Hypothalamus (tissue), 51 donors: Measurements from ENCODE around the gene SLC9A3.
"Not testable (repeated sequence)": the region's sequence is repeated elsewhere in the genome, so short reads cannot be mapped to it uniquely, and the experiment has no call there.

Experiments used
- DNase-seq, 51 donors: peaks; one replicate each; lab custom pipeline; 2025; lab: John Stamatoyannopoulos, UW

Gene SLC9A3

GRCh38 chr5:524234-524972 is at the start of gene SLC9A3:
Gene SLC9A3, minus strand, starts transcription at chr5:524449.
- DNase-seq, result no peak

GRCh38 chr5:573976-574375 is 49.7 kb upstream of the SLC9A3 start:
- no peak for DNase-seq

GRCh38 chr5:573206-573605 is 49.0 kb upstream of the SLC9A3 start:
- DNase-seq, result no peak

GRCh38 chr5:572398-573019 is 48.3 kb upstream of the SLC9A3 start:
- DNase-seq, result no peak

- no peak for DNase-seq
Observed at GRCh38 chr5:571791-572190, 47.5 kb upstream of the SLC9A3 start.

- DNase-seq, result no peak
Observed at GRCh38 chr5:570886-571285, 46.6 kb upstream of the SLC9A3 start.

- DNase-seq, result no peak
Observed at GRCh38 chr5:570446-570845, 46.2 kb upstream of the SLC9A3 start.

- no peak for DNase-seq
Observed at GRCh38 chr5:569868-570361, 45.7 kb upstream of the SLC9A3 start.

- no peak for DNase-seq
Observed at GRCh38 chr5:569358-569867, 45.2 kb upstream of the SLC9A3 start.

- DNase-seq, result no peak
Observed at GRCh38 chr5:568809-569208, 44.6 kb upstream of the SLC9A3 start.

GRCh38 chr5:568061-568781 is 44.0 kb upstream of the SLC9A3 start:
- DNase-seq, result no peak

- DNase-seq, result no peak
Observed at GRCh38 chr5:567664-568060, 43.4 kb upstream of the SLC9A3 start.

- no peak for DNase-seq
Observed at GRCh38 chr5:566636-567309, 42.5 kb upstream of the SLC9A3 start.

- DNase-seq, result no peak
Observed at GRCh38 chr5:565782-566440, 41.7 kb upstream of the SLC9A3 start.

- no peak for DNase-seq
Observed at GRCh38 chr5:561408-561807, 37.2 kb upstream of the SLC9A3 start.

GRCh38 chr5:560792-561166 is 36.5 kb upstream of the SLC9A3 start:
- DNase-seq, result no peak

GRCh38 chr5:558871-559503 is 34.7 kb upstream of the SLC9A3 start:
- DNase-seq, result no peak

GRCh38 chr5:558326-558725 is 34.1 kb upstream of the SLC9A3 start:
- DNase-seq, result no peak

GRCh38 chr5:557917-558316 is 33.7 kb upstream of the SLC9A3 start:
- DNase-seq, result not testable (repeated sequence)

- DNase-seq, result no peak
Observed at GRCh38 chr5:556909-557441, 32.7 kb upstream of the SLC9A3 start.
